RKO (cell line): ENCODE results near the gene CPTP.
"Not testable (repeated sequence)": the region's sequence is repeated elsewhere in the genome, so short reads cannot be mapped to it uniquely, and the experiment has no call there.

Experiments
- DNase-seq: peaks from one replicate; pipeline ENCODE4 v3.0.0-alpha.2; 2016; ENCODE audit warnings: low spot score

Gene CPTP

GRCh38 chr1:1365875-1366698, 41.5 kb downstream of the CPTP start:
- DNase-seq: no peak

GRCh38 chr1:1366699-1367066, 42.1 kb downstream of the CPTP start:
- DNase-seq: no peak

- DNase-seq: no peak
Measured at GRCh38 chr1:1367315-1367714, 42.7 kb downstream of the CPTP start.

- not testable (repeated sequence) for DNase-seq
Measured at GRCh38 chr1:1370094-1370493, 45.5 kb downstream of the CPTP start.

- no peak for DNase-seq
Measured at GRCh38 chr1:1370771-1371300, 46.2 kb downstream of the CPTP start.

- no peak for DNase-seq
Measured at GRCh38 chr1:1371364-1371745, 46.8 kb downstream of the CPTP start.

GRCh38 chr1:1371746-1372711, 47.4 kb downstream of the CPTP start:
- peak; percentile 35 for DNase-seq

- DNase-seq: no peak
Measured at GRCh38 chr1:1373051-1373814, 48.6 kb downstream of the CPTP start.

- peak; percentile 34 for DNase-seq
Measured at GRCh38 chr1:1373815-1374588, 49.4 kb downstream of the CPTP start.

GRCh38 chr1:1374589-1374928, 50.0 kb downstream of the CPTP start:
- no peak for DNase-seq

GRCh38 chr1:1374929-1375662, 50.5 kb downstream of the CPTP start, which contains the start of gene AURKAIP1:
Gene AURKAIP1, minus strand, starts transcription at chr1:1375207. Its CDS starts 451 bp downstream, at chr1:1374756.
- DNase-seq: peak; percentile 99

- DNase-seq: no peak
Measured at GRCh38 chr1:1376551-1377226, 52.1 kb downstream of the CPTP start.

- no peak for DNase-seq
Measured at GRCh38 chr1:1377540-1378205, 53.1 kb downstream of the CPTP start.
